ENCODE data around the gene NAA15. TPM values are rescaled to one million over a fixed set of nuclear protein-coding genes. Genes with fewer than 3 reads are reported as not detected.

The NAA15 gene
- total and polyA plus RNA-seq, 8 donors, result 4.8 to 55.1 (median 19.0) TPM

DNA sequence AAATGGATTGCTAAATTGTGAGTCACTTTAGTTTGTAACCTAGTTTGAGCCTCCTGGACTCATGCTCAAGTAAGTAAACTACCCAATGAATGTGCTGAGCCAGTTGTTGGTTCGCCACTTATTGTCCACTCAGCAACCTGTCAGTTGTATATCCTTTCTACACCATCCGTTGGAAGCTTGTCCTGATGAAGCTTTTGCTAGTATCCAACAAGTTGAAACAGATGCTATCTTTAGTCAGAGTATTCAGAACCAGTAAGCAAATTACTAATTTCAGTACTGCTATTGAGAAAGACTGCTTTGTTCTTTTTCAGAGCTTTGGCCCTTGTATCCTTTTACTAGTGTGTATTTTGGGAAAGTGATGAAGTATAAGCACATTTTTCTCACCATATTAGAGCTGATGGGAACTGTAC is 4.3 kb upstream of the NAA15 start:
- TF ChIP-seq POLR2A (IDR thresholded peaks at IDR 0.05) (no peak), EP300 (IDR thresholded peaks at IDR 0.05) (no peak)
- TF ChIP-seq, protein P1, sequence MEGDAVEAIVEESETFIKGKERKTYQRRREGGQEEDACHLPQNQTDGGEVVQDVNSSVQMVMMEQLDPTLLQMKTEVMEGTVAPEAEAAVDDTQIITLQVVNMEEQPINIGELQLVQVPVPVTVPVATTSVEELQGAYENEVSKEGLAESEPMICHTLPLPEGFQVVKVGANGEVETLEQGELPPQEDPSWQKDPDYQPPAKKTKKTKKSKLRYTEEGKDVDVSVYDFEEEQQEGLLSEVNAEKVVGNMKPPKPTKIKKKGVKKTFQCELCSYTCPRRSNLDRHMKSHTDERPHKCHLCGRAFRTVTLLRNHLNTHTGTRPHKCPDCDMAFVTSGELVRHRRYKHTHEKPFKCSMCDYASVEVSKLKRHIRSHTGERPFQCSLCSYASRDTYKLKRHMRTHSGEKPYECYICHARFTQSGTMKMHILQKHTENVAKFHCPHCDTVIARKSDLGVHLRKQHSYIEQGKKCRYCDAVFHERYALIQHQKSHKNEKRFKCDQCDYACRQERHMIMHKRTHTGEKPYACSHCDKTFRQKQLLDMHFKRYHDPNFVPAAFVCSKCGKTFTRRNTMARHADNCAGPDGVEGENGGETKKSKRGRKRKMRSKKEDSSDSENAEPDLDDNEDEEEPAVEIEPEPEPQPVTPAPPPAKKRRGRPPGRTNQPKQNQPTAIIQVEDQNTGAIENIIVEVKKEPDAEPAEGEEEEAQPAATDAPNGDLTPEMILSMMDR (IDR thresholded peaks at IDR 0.05), result no peak
- Histone ChIP-seq H3K4me1 (peaks cover 13 to 60% (median 35%) of the 10 kb centered on the region in 4 donors), H3K4me3 (no peak overlapping the region), H3K27me3 (no peaks in the 10 kb centered on the region), H3K36me3 (peaks cover 8 to 17% (median 13%) of the 10 kb centered on the region in 4 donors), H3K27ac (no peak overlapping the region), H3K9me3 (no peaks in the 10 kb centered on the region)
- DNase-seq, result no peak
- 76 to 88% (median 85%) methylated on average over 2 of the region's 2 CpGs for WGBS, 5 donors
- intact Hi-C loops (cut with DNase I; ENCODE audit: low total_unique reads), result loop anchor here (10.0 kb wide), 2 partner anchors 72 to 202 kb away; no protein-coding TSS in a partner anchor

DNA sequence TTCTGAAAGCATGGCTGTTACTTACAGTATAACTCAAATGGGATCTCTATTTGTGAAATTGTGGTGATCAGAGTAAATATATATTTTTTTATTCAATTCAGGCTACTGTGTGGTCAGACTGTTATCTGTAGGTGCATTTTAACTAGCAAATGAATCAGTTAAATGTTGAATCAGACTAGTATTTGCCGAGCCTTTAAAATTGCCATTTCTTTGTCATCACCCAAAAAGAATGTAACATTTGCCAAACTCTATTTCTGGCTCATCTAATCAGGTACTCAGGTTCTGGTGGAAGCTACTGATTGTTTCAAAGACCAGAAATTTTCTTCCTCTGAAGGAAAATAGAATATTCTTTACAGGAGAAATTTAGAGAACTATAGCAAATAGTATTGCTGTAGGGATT is 1.8 kb upstream of the NAA15 start:
- Histone ChIP-seq H3K4me1 (peaks cover 11 to 56% (median 37%) of the 10 kb centered on the region in 4 donors), H3K27ac (peak overlapping the region in 2 of 5 donors; percentile 92 to 97), H3K36me3 (no peaks in the 10 kb centered on the region), H3K4me3 (peak overlapping the region in 1 of 4 donors; percentile 99), H3K27me3 (no peaks in the 10 kb centered on the region), H3K9me3 (no peaks in the 10 kb centered on the region)
- DNase-seq, result no peak
- intact Hi-C loops (cut with DNase I; ENCODE audit: low total_unique reads), result loop anchor here (10.0 kb wide), 2 partner anchors 75 to 205 kb away; no protein-coding TSS in a partner anchor
- no peak for TF ChIP-seq EP300 (IDR thresholded peaks at IDR 0.05)
- TF ChIP-seq, protein P1 (IDR thresholded peaks at IDR 0.05), result no peak
- no peak for TF ChIP-seq POLR2A (IDR thresholded peaks at IDR 0.05)
- TF ChIP-seq POLR2AphosphoS5 (IDR thresholded peaks at IDR 0.05), result no peak
- 22 to 49% (median 34%) methylated on average over 1 of the region's 1 CpG for WGBS, 5 donors

DNA sequence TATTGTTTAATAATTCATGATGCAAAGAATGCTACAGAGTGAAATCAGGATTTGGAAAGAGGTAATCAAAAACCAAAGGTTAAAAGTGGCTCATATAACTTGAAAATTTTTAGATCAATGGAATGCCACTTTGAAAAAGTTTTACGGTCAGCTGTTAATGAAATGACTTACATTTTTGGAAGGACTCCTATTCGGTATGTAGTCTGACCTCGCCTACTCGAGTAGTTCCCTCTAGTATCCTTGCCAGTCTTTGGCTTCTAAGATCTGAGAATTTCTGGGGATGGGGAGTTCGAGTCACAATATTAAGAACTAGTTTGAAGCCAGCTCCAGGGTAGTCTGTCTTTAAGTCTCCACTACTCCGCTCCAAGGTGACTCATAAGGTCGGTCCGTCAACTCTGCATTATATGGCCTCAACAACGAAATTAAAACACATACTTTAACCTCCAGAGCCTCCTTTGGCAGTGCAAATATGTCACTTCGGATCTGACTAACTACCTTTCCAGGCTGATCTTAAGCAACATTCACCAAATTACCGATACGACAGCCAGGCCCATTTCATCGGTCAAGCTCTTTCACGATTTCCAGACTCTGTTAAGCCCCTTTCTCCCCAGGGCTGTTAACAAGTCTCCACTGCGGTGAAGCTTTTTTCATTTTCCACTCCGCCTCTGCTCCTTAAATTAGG is 733 bp upstream of the NAA15 start:
- peaks cover 11 to 60% (median 33%) of the 10 kb centered on the region in 4 donors for H3K4me1 ChIP-seq
- TF ChIP-seq POLR2AphosphoS5 (IDR thresholded peaks at IDR 0.05) (no peak), POLR2A (IDR thresholded peaks at IDR 0.05) (no peak), EP300 (IDR thresholded peaks at IDR 0.05) (no peak)
- TF ChIP-seq, protein P1 (IDR thresholded peaks at IDR 0.05), result no peak
- intact Hi-C loops (cut with DNase I; ENCODE audit: low total_unique reads), result no loop called here
- 4 to 6% (median 4%) methylated on average over 16 of the region's 16 CpGs for WGBS, 5 donors
- DNase-seq, result peak in 1 of 2 donors; percentile 73
- peak overlapping the region; percentile 81 to 99 (median 90) for H3K4me3 ChIP-seq
- peaks cover 0 to 3% (median 0%) of the 10 kb centered on the region in 4 donors for H3K9me3 ChIP-seq
- peaks cover 0 to 1% (median 0%) of the 10 kb centered on the region in 4 donors for H3K36me3 ChIP-seq
- no peaks in the 10 kb centered on the region for H3K27me3 ChIP-seq
- H3K27ac ChIP-seq, result peak overlapping the region; percentile 90 to 97 (median 94)

DNA sequence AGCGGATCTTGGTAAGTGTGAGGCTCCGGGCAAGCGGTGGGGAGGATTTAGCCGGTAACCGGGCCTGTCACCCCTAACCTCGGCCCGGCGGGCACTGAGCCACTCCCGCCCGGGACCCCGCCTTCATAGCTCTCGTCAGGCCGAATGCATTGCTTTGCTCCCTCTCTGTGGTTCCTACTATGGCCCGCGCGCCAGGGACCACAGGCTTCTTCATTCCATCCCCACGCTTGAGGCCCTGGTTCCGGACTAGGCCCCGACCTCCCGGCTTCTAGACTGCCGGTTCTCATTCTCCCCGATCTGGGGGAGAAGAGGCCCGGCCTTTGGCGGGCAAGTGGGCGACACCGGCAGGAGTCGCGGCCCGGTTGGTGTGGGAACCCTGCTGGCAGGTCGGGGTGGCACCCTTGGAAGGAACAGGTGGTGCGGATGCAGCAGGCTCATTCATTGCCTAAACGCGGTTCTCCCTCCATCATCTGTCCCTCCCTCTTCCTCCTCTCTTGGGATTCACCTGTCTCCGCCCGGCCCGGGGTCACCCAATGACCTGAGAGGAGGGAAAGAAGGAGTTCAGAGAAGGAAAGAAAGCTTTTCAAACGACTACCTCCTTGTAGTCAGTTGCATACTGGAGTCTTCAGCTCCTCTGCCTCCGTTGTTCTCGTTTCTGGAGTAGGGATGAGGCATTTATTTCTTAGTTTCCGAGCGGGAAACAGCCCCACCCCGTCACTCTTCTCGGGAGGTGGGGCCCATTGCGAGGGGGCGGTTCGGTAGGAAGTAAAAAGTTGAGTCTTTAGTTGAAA is 711 bp downstream of the NAA15 start, which contains the start of gene NDUFC1:
Gene NDUFC1, minus strand, starts transcription at position 657 of the 791 bp plus-strand sequence. CDS start 6,679 bp downstream, outside the sequence.
- peaks cover 0 to 4% (median 0%) of the 10 kb centered on the region in 4 donors for H3K36me3 ChIP-seq
- peak within 1 kb of the TSS; percentile 90 to 97 (median 94) for H3K27ac ChIP-seq
- H3K27me3 ChIP-seq, result no peaks in the 10 kb centered on the region
- 0 to 1% (median 0%) methylated on average over 42 to 46 of the region's 46 CpGs for WGBS, 5 donors
- intact Hi-C loops (cut with DNase I; ENCODE audit: low total_unique reads), result no loop called here
- H3K9me3 ChIP-seq, result peaks cover 0 to 3% (median 0%) of the 10 kb centered on the region in 4 donors
- peak; percentile 54 to 80 for DNase-seq
- TF ChIP-seq, protein P1 (IDR thresholded peaks at IDR 0.05), result peak in 3 of 7 experiments; percentile 11 to 32 (median 19)
- TF ChIP-seq EP300 (IDR thresholded peaks at IDR 0.05), result no peak
- no peak for TF ChIP-seq POLR2A (IDR thresholded peaks at IDR 0.05)
- peak; percentile 3 to 41 (median 26) for TF ChIP-seq POLR2AphosphoS5 (IDR thresholded peaks at IDR 0.05)
- H3K4me1 ChIP-seq, result peaks cover 11 to 63% (median 39%) of the 10 kb centered on the region in 4 donors
- H3K4me3 ChIP-seq, result peak within 1 kb of the TSS; percentile 81 to 99 (median 90)

Data from stomach (tissue), 9 donors.